Stomach (tissue), 4 donors: Measurements from ENCODE around the gene GNL3.
A peak's percentile ranks its signal among the peaks of the same experiment; 100 is the strongest.

Experiments
- POLR2A ChIP-seq, 4 donors: fragments of 450-650 bp; IDR thresholded peaks; one replicate each; pipeline ENCODE4 v1.6.1; 2016; ENCODE audit warnings: antibody characterized with exemption in 4 of 4, control low read depth in 2 of 4, mild to moderate bottlenecking in 1 of 4, moderate library complexity in 1 of 4
- POLR2AphosphoS5 ChIP-seq, 3 donors: sonication (generic); formaldehyde crosslinking; IDR thresholded peaks; one replicate each; pipeline ENCODE4 v1.6.1; 2016; ENCODE audit warnings: antibody characterized with exemption in 3 of 3
- TF ChIP-seq, protein P1 (sequence below), 7 experiments: fragments of 450-650 bp in 4 of 7; fragments of 200-600 bp in 3 of 7; sonication (generic) in 3 of 7; IDR thresholded peaks; one replicate each; pipeline ENCODE4 v1.5.1; 2016 to 2019; ENCODE audit warnings: antibody characterized with exemption in 7 of 7, control low read depth in 2 of 7, mild to moderate bottlenecking in 1 of 7

DNA sequence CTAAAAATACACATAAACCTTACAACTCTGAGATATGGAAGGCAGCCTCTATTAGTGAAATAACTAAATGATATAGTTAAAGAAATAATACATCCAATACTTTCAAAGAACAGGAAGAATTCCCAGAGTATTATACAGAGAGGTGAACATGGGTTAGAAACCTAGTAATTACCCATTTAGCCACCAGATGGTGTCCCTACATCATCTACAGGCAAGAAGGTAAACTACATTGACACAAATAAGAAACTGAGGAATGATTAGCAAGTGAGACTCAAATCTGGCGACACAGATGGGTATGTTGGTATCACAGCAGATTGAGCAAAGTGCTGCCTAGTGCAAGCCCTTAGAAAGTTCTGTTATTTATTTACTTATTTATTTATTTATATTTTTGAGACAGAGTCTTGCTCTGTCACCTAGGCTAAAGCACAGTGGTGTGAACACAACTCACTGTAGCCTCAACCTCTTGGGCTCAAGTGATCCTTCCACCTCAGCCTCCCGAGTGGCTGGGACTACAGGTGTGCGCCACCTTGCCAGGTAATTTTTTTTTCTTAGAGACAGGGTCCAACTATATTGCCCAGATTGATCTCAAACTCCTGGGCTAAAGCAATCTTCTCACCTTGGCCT lies 56.7 kb downstream of the GNL3 start:
- TF ChIP-seq, protein P1, sequence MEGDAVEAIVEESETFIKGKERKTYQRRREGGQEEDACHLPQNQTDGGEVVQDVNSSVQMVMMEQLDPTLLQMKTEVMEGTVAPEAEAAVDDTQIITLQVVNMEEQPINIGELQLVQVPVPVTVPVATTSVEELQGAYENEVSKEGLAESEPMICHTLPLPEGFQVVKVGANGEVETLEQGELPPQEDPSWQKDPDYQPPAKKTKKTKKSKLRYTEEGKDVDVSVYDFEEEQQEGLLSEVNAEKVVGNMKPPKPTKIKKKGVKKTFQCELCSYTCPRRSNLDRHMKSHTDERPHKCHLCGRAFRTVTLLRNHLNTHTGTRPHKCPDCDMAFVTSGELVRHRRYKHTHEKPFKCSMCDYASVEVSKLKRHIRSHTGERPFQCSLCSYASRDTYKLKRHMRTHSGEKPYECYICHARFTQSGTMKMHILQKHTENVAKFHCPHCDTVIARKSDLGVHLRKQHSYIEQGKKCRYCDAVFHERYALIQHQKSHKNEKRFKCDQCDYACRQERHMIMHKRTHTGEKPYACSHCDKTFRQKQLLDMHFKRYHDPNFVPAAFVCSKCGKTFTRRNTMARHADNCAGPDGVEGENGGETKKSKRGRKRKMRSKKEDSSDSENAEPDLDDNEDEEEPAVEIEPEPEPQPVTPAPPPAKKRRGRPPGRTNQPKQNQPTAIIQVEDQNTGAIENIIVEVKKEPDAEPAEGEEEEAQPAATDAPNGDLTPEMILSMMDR (IDR thresholded peaks at IDR 0.05) = peak in 3 of 7 experiments; percentile 6 to 60 (median 54)
- TF ChIP-seq POLR2A (IDR thresholded peaks at IDR 0.05) (no peak), POLR2AphosphoS5 (IDR thresholded peaks at IDR 0.05) (no peak)
